GM21737 (cell line): Measurements from ENCODE around the gene NUTM2B.
"Not testable (repeated sequence)": the region's sequence is repeated elsewhere in the genome, so short reads cannot be mapped to it uniquely, and the experiment has no call there.

ENCODE experiments used
- ATAC-seq: cut with Tn5 transposase; IDR thresholded peaks from one replicate; pipeline ENCODE4 v1.9.1; 2021; ENCODE audit warnings: mild to moderate bottlenecking, moderate library complexity; ENCODE audit not compliant: unreplicated experiment

Gene NUTM2B

DNA sequence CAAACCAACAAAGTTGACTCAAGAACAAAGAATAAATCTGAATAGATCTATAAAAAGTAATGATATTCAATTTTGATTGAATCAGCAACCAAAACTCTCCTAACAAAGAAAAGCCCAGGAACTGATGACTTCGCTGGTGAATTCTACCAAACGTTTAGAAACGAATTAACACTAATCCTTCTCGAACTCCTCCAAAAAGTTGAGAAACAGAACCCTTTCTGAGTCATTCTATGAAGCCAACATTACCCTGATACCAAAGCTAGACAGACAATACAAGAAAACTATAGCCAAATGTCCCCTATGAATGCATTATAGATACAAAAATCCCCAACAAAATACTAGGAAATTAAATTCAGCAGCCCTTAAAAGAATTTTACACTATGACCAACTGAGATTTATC is 17.0 kb downstream of the NUTM2B start:
- not testable (repeated sequence) for ATAC-seq

DNA sequence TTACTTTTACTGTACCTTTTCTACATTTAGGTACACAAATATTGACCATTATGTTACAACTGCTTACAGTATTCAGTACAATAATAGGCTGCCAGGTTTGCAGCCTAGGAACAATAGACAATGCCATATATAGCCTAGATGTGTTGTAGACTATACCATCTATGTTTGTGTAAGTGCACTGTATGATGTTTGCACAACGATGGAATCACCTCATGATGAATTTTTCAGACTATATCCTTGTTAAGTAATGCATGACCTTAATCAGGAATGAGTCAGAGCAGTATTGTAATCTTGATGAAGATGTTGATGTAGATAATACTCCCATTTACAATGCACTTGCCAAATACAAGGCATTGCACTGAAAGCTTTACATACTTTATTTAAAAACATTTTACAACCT is 23.6 kb downstream of the NUTM2B start:
- not testable (repeated sequence) for ATAC-seq

DNA sequence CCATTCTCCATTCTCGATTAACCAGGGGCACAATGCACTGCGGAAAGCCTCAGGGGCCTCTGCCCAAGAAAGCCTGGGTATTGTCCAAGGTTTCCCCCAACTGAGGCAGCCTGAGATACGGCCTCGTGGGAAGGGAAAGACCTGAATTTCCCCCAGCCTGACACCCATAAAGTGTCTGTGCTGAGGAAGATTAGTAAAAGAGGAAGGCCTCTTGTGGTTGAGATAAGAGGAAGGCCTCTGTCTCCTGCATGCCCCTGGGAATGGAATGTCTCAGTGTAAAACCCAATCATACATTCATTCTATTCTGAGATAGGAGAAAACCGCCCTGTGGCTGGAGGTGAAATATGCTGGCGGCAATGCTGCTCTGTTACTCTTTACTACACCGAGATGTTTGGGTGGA is 41.8 kb downstream of the NUTM2B start:
- not testable (repeated sequence) for ATAC-seq

DNA sequence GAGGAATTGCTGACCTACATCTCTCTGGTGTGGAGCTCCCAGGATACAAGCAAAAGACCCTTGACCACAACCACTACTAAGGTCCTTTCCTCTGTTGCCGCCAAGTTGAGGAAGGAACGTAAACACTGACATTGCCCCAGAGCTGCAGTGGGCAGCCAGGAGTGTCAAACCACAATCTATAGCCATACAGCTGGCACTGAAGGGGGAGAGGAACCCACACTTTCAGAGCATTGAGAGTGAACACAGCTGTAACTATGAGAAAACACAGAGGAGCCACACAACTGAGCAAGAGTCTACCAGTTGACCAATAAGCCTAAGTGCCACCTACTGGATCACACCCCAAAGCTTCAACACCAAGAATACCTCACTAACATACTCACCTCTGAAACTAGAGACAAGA is 45.5 kb downstream of the NUTM2B start:
- ATAC-seq: not testable (repeated sequence)

DNA sequence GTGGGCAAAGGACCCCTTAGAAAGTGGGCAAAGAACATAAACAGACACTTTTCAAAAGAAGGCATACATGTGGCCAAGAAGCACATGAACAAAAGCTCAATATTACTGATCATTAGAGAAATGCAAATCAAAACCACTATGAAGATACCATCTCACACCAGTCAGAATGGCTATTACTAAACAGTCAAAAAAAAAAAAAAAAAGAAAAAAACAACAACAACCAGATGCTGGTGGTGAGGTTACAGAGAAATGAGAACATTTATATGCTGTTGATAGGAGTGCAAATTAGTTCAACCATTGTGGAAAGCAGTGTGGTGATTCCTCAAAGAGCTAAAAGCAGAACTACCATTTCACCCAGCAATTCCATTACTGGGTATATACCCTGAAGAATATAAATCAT is 50.6 kb downstream of the NUTM2B start:
- ATAC-seq: not testable (repeated sequence)

DNA sequence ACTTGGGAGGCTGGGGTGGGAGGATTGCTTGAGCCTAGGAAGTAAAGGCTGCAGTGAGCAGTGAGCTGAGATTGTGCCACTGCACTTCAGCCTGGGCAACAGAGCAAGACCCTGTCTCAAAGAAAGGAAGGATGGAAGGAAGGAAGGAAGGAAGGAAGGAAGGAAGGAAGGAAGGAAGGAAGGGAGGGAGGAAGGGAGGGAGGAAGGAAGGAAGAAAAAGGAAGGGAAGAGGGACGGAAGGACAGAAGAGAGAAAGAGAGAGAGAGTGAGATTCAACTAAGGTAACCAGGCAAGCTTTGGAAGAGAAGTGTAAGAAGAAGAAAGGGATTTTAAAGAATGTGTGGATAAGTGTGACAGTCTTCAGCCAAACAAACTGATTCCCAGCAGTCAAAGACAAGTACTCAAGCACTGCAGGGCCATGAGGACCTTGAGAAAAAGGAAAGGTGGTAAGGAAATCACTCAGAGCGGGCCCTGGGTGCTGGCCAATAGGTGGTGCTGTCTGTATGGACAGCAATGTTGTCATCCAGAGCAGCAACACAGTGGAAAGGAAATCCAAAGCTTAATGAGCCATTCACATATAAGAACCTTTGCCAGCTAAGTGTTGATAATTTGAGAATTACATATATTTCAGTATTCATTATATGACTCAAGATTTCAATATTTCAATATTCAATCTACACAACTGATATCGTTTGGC is 55.4 kb downstream of the NUTM2B start:
- not testable (repeated sequence) for ATAC-seq
